Activated T-helper 1 cell treated with anti-CD3 and anti-CD28 coated beads, Interleukin-12 subunit alpha, Interleukin-12 subunit beta, Interleukin-2, Interleukin-4 antibody, amounts not matched to agents 30 ng/mL and 10 ng/mL and 1 ng/mL, durations not matched to agents 14 hours and 24 hours and 36 hours (primary cell): ENCODE measurements around the gene CTTNBP2NL. TPM values are rescaled to one million over a fixed set of nuclear protein-coding genes. Genes with fewer than 3 reads are reported as not detected.
A peak's percentile ranks its signal among the peaks of the same experiment; 100 is the strongest.
"Not testable (repeated sequence)": the region's sequence is repeated elsewhere in the genome, so short reads cannot be mapped to it uniquely, and the experiment has no call there.

Experiments used
- DNase-seq: peaks from one replicate; pipeline ENCODE4 v3.0.0; 2021; ENCODE audit warnings: low spot score
- H3K27ac Mint-ChIP-seq: one replicate; pipeline ENCODE4 v1.8.0; 2021; ENCODE audit warnings: mild to moderate bottlenecking, mixed read lengths
- H3K27me3 Mint-ChIP-seq: one replicate; pipeline ENCODE4 v1.8.0; 2022; ENCODE audit warnings: mild to moderate bottlenecking, moderate library complexity, mixed read lengths; ENCODE audit not compliant: insufficient read depth
- H3K36me3 Mint-ChIP-seq: one replicate; pipeline ENCODE4 v1.8.0; 2021; ENCODE audit warnings: low read depth, mixed read lengths
- H3K4me1 Mint-ChIP-seq: one replicate; pipeline ENCODE4 v1.8.0; 2021; ENCODE audit warnings: low read depth, mixed read lengths
- H3K4me3 Mint-ChIP-seq: one replicate; pipeline ENCODE4 v1.8.0; 2021; ENCODE audit warnings: mild to moderate bottlenecking, moderate library complexity, mixed read lengths
- H3K9me3 Mint-ChIP-seq: one replicate; pipeline ENCODE4 v1.8.0; 2021; ENCODE audit warnings: mixed read lengths
- intact Hi-C: fragments of 100-400 bp; cut with micrococcal nuclease; formaldehyde crosslinking; loops from one replicate; pipeline ENCODE4 v1.15.1; 2024
- total RNA-seq: library from RNA; stranded (reverse); gene quantifications from 2 replicates; pipeline ENCODE4 v1.2.3, GENCODE V29; 2022

The CTTNBP2NL gene
- total RNA-seq, 1 donor from 2014 or later: 3.9 TPM

- H3K4me3 Mint-ChIP-seq: no peak overlapping the region
- peaks cover 18% of the 10 kb centered on the region for H3K27me3 Mint-ChIP-seq
- peaks cover 11% of the 10 kb centered on the region for H3K4me1 Mint-ChIP-seq
- no peak for DNase-seq
- H3K36me3 Mint-ChIP-seq: peaks cover 4% of the 10 kb centered on the region
- no peaks in the 10 kb centered on the region for H3K9me3 Mint-ChIP-seq
- intact Hi-C loops: no loop called here
- H3K27ac Mint-ChIP-seq: no peak overlapping the region
Measured at GRCh38 chr1:112461200-112461871, 65.3 kb downstream of the CTTNBP2NL start.

- Mint-ChIP-seq H3K27me3 (peaks cover 23% of the 10 kb centered on the region), H3K4me3 (no peak overlapping the region), H3K36me3 (no peaks in the 10 kb centered on the region), H3K27ac (no peak overlapping the region), H3K9me3 (no peaks in the 10 kb centered on the region), H3K4me1 (peaks cover 18% of the 10 kb centered on the region)
- intact Hi-C loops: no loop called here
- DNase-seq: no peak
Measured at GRCh38 chr1:112462953-112463279, 66.9 kb downstream of the CTTNBP2NL start.

GRCh38 chr1:112464501-112464900 lies 68.5 kb downstream of the CTTNBP2NL start:
- Mint-ChIP-seq H3K4me1 (peaks cover 18% of the 10 kb centered on the region), H3K36me3 (no peaks in the 10 kb centered on the region), H3K27me3 (peaks cover 34% of the 10 kb centered on the region), H3K9me3 (no peaks in the 10 kb centered on the region), H3K27ac (no peak overlapping the region), H3K4me3 (no peak overlapping the region)
- no peak for DNase-seq
- intact Hi-C loops: no loop called here

GRCh38 chr1:112465122-112465521 lies 69.1 kb downstream of the CTTNBP2NL start:
- intact Hi-C loops: no loop called here
- H3K27me3 Mint-ChIP-seq: peaks cover 32% of the 10 kb centered on the region
- no peaks in the 10 kb centered on the region for H3K36me3 Mint-ChIP-seq
- no peaks in the 10 kb centered on the region for H3K9me3 Mint-ChIP-seq
- H3K4me1 Mint-ChIP-seq: peaks cover 18% of the 10 kb centered on the region
- no peak overlapping the region for H3K4me3 Mint-ChIP-seq
- no peak for DNase-seq
- H3K27ac Mint-ChIP-seq: no peak overlapping the region

GRCh38 chr1:112466078-112466660 lies 70.2 kb downstream of the CTTNBP2NL start:
- Mint-ChIP-seq H3K9me3 (no peaks in the 10 kb centered on the region), H3K36me3 (no peaks in the 10 kb centered on the region), H3K27me3 (peaks cover 30% of the 10 kb centered on the region), H3K4me3 (peak overlapping the region; percentile 81), H3K4me1 (peaks cover 18% of the 10 kb centered on the region), H3K27ac (no peak overlapping the region)
- DNase-seq: peak; percentile 81
- intact Hi-C loops: loop anchor here (1.0 to 2.0 kb wide), 5 partner anchors 37 to 239 kb away; partner anchors contain the start of gene CTTNBP2NL

- H3K9me3 Mint-ChIP-seq, H3K36me3 Mint-ChIP-seq, intact Hi-C loops, H3K4me3 Mint-ChIP-seq, H3K27ac Mint-ChIP-seq, DNase-seq: not testable (repeated sequence)
- Mint-ChIP-seq H3K4me1 (peaks cover 17% of the 10 kb centered on the region), H3K27me3 (peaks cover 31% of the 10 kb centered on the region)
Measured at GRCh38 chr1:112470324-112470723, 74.3 kb downstream of the CTTNBP2NL start.

GRCh38 chr1:112470966-112471365 lies 75.0 kb downstream of the CTTNBP2NL start:
- Mint-ChIP-seq H3K4me1 (peaks cover 11% of the 10 kb centered on the region), H3K9me3 (no peaks in the 10 kb centered on the region), H3K36me3 (no peaks in the 10 kb centered on the region), H3K4me3 (no peak overlapping the region), H3K27ac (no peak overlapping the region), H3K27me3 (peaks cover 28% of the 10 kb centered on the region)
- intact Hi-C loops: no loop called here
- no peak for DNase-seq

GRCh38 chr1:112472142-112472541 lies 76.1 kb downstream of the CTTNBP2NL start:
- intact Hi-C loops: no loop called here
- H3K27me3 Mint-ChIP-seq: peaks cover 26% of the 10 kb centered on the region

GRCh38 chr1:112477550-112477949 lies 81.5 kb downstream of the CTTNBP2NL start:
- Mint-ChIP-seq H3K27ac (no peak overlapping the region), H3K27me3 (peaks cover 9% of the 10 kb centered on the region), H3K36me3 (no peaks in the 10 kb centered on the region), H3K4me3 (no peak overlapping the region), H3K9me3 (peaks cover 20% of the 10 kb centered on the region), H3K4me1 (no peaks in the 10 kb centered on the region)
- intact Hi-C loops: loop anchor here (5.0 kb wide), 1 partner anchor 330 kb away; no protein-coding TSS in a partner anchor
- no peak for DNase-seq

More at GRCh38 chr1:112472142-112472541, 76.1 kb downstream of the CTTNBP2NL start:
- H3K4me1 Mint-ChIP-seq: no peaks in the 10 kb centered on the region
- no peak for DNase-seq
- H3K36me3 Mint-ChIP-seq: no peaks in the 10 kb centered on the region
- no peak overlapping the region for H3K4me3 Mint-ChIP-seq
- H3K9me3 Mint-ChIP-seq: peaks cover 5% of the 10 kb centered on the region
- no peak overlapping the region for H3K27ac Mint-ChIP-seq

GRCh38 chr1:112478314-112478713 lies 82.3 kb downstream of the CTTNBP2NL start:
- DNase-seq: no peak
- no peak overlapping the region for H3K27ac Mint-ChIP-seq
- intact Hi-C loops: loop anchor here (5.0 kb wide), 1 partner anchor 329 kb away; no protein-coding TSS in a partner anchor
- H3K36me3 Mint-ChIP-seq: no peaks in the 10 kb centered on the region
- no peaks in the 10 kb centered on the region for H3K4me1 Mint-ChIP-seq
- no peak overlapping the region for H3K4me3 Mint-ChIP-seq
- H3K9me3 Mint-ChIP-seq: peaks cover 20% of the 10 kb centered on the region
- H3K27me3 Mint-ChIP-seq: peaks cover 10% of the 10 kb centered on the region

- H3K36me3 Mint-ChIP-seq, DNase-seq, H3K4me1 Mint-ChIP-seq, intact Hi-C loops, H3K9me3 Mint-ChIP-seq, H3K4me3 Mint-ChIP-seq, H3K27ac Mint-ChIP-seq: not testable (repeated sequence)
- H3K27me3 Mint-ChIP-seq: peaks cover 11% of the 10 kb centered on the region
Measured at GRCh38 chr1:112486063-112486462, 90.0 kb downstream of the CTTNBP2NL start.

GRCh38 chr1:112487686-112488085 lies 91.7 kb downstream of the CTTNBP2NL start:
- H3K4me1 Mint-ChIP-seq, H3K36me3 Mint-ChIP-seq, H3K27ac Mint-ChIP-seq, intact Hi-C loops, DNase-seq, H3K4me3 Mint-ChIP-seq, H3K9me3 Mint-ChIP-seq: not testable (repeated sequence)
- H3K27me3 Mint-ChIP-seq: peaks cover 11% of the 10 kb centered on the region

- no peak for DNase-seq
- no peak overlapping the region for H3K4me3 Mint-ChIP-seq
- no peak overlapping the region for H3K27ac Mint-ChIP-seq
- H3K27me3 Mint-ChIP-seq: peaks cover 14% of the 10 kb centered on the region
- H3K36me3 Mint-ChIP-seq: no peaks in the 10 kb centered on the region
- intact Hi-C loops: no loop called here
- H3K9me3 Mint-ChIP-seq: no peaks in the 10 kb centered on the region
- H3K4me1 Mint-ChIP-seq: no peaks in the 10 kb centered on the region
Measured at GRCh38 chr1:112488141-112488540, 92.1 kb downstream of the CTTNBP2NL start.
